Inflammatory macrophage (primary cell): ENCODE results near the gene EYS.
A peak's percentile ranks its signal among the peaks of the same experiment; 100 is the strongest.
"Not testable (repeated sequence)": the region's sequence is repeated elsewhere in the genome, so short reads cannot be mapped to it uniquely, and the experiment has no call there.

Experiments used
- DNase-seq, 2 donors: peaks; one replicate each; pipeline ENCODE4 v3.0.0-alpha.2; 2020 to 2022

The EYS gene

DNA sequence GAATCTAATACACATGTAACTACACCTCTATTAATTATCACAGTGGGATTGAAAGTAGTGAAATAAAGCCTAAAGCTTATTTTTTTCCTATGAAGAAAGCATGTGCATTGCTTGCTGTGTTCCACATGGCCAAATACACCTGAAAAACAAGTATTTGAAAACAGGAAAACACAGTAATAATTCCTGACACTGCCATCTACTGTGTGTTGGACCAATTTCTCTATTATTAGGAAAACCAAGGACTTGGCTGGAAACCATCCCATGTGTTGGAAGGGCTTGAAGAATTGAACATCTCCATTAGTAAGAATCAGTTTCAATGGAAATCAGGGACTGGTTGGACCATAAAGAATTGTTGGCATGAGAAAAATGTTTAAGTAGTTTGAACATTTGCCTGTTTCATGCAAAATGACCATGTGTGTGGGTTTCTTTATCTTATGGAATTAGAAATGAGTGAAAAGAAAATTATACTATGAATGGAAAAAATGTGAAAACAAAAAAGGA lies 1947.4 kb downstream of the EYS start:
- DNase-seq, result no peak

DNA sequence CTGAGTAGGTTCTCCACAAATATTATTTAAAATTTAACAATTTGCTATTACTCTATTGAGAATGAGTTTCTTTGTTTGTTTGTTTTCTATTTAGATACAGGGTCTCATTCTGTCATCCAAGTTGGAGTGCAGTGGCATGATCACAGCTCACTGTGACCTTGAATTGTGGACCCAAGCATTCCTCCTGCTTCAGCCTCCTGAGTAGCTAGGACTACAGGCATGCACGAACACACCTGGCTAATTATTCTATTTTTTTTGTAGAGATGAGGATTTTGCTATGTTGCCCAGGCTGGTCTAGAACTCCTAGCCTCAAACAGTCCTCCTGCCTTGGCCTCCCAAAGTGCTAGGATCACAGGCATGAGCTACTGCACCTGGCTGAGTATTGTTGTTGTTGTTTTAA lies 1949.2 kb downstream of the EYS start:
- DNase-seq, result no peak

DNA sequence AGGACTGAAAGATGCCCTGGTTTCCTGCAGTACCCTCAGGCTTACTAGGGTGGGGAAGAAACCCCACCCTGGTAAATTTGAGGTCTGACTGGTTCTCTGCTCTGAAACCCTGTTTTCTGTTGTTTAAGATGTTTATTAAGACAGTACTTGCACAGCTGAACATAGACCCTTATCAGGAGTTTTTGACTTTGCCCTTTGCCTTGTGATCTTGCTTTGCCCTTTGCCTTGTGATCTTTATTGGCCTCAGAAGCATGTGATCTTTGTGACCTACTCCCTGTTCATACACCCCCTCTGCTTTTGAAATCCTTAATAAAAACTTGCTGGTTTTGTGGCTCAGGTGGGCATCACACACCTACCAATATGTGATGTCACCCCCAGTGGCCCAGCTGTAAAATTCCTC lies 1949.8 kb downstream of the EYS start:
- DNase-seq, result not testable (repeated sequence)

DNA sequence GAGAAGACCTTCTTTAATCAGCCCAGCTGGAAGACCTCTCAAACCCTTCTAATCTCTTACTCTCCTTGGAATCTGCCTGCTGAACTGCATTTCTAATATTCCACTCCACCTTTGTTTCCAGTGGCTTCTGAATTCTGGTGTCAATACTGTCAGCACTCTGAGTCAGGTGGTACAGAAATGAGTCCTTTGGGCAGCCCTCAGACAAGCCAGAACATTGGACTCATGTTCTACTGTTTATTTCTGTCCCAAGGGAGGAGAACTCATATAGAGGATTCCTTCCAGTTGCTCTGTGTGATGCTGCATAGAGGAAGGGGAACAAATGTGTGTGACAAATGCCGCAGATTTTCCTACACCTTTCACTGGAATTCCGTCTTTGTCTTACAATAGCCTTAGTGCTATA lies 1956.6 kb downstream of the EYS start:
- no peak for DNase-seq

DNA sequence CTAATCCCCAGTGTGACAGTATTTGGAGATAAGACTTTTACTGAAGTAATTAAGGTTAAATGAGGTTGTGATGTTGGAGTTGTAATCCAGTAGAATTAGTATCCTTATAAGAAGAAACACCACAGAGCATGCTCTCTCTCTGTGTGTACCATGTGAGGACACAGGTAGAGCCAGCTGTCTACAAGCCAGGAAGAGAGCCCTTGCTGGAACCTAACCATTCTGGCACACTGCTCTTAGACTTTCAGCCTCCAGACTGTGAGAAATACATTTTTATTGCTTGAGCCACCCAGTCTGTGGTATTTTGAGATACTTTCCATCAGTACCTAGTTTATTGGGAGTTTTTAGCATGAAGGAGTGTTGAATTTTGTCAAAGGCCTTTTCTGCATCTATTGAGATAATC lies 1961.2 kb downstream of the EYS start:
- no peak for DNase-seq

DNA sequence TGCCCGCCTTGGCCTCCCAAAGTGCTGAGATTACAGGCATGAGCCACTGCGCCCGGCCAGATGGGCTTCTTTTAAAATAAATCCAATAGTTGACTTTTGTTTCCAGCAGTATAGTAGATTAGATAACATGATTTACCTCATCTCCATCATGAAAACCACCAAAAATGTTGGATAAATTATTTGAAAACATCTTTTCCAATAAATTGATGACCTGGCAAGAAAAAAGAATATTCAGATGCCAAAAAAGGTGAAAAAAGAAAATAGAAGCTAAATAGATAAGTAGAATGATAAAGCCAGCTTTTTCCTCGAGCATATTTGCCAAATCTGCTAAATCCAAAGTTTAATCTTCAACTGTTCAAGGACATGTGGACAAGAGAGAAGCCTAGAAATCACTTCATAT lies 1962.2 kb downstream of the EYS start:
- DNase-seq, result no peak

DNA sequence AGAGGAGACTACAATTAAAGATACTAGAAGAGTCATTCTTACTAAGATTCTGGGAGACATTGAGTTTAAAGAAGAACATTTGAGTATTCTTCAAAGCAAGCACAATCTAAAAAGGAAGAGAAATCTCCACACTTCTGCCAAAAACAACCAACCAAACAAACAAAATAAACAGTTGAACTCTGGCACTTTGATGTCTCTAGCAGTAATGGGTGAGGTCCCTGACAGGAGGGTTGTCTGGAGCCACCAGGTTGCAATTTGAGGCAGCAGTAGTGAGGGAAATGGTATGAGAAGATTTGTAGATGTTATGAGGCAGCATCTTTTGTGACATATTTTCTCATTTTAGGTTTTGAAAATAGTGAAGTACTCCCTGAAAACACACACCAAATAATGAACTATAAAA lies 1963.3 kb downstream of the EYS start:
- no peak for DNase-seq

DNA sequence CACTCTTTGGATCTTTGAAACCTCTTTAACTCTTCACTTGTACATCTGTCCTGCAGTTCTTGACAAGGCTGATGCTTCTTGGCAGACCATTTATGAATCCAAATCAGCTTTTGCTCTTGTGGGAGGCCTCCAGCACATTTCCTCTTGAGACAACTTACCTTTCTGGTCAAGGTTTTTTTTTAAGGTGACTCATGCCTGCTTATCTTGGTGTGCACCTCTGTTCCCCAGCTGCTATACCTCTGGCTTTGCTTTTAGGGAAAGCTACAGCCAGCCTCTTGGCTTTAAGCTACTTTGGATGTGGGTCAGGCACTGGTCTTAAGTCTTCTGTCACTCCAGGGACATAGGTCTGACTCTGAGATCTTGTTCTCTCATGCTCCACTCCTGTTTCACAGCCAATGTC lies 1965.0 kb downstream of the EYS start:
- DNase-seq, result no peak

DNA sequence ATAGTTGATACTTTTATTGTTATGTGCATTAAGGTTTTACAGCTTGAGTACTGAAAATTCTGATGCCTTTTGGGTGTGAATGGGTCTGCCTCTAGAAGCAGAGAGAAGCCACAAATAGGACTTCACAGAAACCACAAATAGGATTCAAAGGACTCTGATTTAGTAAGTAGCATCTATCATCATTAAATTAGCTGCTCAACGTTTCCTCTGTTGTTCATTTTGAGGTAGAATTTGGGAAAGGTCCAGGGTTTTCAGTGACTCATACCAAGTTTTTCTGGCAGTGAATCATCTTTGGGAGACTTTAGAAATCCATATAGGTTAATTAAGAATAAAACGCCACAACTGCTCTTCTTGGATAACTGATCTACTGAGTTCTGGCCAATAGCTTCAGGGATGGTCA lies 1966.3 kb downstream of the EYS start:
- DNase-seq, result no peak

DNA sequence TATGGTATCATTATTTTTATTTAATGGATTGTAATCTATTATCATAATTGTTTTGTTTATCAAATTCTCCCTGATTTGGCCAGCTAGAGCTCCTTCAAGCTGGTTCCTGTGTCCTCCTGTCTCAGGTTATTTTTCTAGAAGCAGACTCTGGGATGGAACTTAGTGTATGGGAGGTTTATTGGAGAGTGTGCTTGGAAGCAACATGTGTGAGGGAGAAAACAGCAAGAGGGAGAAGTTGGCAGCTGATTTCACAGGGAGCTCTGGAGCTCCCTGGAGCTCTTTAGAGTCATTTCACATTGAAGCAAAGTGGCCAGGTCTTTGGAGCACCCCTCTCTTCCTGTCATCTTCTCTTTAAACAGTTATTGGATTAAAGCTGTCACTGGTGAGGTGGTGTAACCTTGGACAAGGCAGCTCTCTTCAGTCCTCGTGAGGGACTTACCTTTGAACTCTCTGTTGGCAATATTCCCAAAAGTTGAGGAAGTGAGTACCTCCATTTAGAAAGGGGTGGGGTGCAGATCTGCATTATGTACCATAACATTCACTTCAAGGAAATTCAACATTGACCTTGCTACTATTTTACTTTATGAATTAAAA lies 1967.8 kb downstream of the EYS start:
- DNase-seq, result no peak

DNA sequence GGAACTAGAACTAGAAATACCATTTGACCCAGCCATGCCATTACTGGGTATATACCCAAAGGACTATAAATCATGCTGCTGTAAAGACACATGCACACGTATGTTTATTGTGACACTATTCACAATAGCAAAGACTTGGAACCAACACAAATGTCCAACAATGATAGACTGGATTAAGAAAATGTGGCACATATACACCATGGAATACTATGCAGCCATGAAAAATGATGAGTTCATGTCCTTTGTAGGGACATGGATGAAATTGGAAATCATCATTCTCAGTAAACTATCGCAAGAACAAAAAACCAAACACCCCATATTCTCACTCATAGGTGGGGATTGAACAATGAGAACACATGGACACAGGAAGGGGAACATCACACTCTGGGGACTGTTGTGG lies 1968.8 kb downstream of the EYS start:
- not testable (repeated sequence) for DNase-seq

DNA sequence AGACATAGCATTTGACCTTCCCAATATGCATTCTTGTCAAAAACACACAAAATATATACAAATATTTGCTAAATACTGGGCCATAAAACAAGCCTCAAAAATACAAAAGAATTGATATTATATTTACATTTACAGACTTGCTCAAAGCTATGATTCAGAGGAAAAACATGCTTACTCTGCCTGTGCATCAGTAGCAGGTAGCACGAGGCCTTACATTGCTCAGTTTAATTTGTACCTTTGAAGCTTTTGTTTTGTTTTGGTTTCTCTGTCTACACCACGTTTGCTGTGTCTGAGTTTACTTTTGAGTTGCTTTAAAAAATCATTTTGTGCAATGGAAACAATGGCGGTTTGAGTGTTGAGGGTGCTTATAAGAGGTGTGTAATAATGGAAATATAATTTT lies 1972.1 kb downstream of the EYS start:
- no peak for DNase-seq

DNA sequence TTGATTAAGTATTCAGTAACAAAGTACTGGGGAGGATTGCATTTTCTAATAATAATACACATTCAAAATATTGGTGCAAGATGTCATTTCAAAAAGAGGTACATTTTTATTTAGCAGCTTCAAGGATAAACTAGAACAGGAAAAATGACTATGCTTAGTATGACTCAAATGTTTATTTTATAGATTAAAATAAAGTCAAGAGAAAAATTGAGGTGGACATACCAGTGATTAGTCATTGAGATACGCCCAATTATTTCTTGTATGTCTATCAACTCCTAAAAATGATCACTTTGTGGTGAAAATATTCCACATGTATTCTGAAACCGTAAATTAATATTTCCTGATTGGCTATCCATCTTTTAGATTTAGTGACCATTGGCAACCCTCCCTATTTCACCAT lies 1974.7 kb downstream of the EYS start:
- no peak for DNase-seq

DNA sequence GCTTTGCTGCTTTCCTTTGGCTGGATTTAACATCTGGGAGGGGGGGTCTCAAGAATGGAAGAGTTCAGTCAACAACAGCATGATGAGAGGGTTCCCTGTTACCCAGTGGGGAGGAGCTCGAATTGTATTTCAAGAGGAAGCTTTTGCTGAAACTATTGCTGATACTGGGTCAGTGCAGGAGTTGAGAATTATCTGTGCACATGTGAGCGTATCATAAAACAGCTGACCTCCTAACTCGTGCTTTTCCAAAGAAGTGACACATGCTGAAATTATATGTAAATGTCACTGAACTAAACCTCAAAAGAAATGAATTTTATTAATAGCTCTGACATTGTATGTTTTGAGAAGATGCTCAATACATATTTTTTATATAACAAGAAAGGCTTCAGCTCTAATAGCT lies 1975.1 kb downstream of the EYS start:
- no peak for DNase-seq

DNA sequence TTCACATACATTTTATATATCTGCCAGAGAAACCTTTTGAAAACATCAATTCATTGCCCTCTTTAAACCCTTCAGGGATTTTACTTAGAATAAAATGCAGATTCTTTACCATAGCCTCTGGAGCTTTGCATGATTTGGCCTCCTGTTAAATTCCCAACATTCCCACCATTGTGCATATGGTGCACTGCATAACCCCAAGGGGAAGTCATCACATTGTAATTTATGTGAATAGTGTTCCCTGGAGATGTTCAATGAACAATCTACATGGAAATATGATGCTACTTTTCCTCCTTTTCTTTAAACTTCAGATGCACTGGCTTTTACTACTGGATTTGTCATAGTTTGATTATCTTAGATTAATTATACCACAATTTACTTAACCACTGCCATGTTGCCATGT lies 1976.7 kb downstream of the EYS start:
- DNase-seq, result no peak

DNA sequence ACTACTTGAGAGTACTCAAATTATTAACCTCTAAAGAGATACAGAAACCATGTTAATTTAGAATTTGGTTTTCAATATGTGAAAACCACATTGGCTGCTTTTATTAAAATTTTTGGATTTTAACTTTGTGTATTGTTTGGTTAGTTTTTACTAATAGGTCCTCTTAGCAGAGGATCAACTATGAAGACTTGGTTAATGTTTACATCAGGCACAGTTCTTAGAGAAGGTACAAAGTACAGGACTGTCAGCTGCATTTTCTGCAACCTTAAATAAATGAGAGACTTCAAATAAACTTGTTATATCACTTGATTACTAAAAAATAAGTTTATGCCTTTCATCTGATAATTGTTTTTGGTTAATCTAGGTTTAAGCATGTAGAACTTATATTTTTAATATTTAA lies 1982.3 kb downstream of the EYS start:
- no peak for DNase-seq

DNA sequence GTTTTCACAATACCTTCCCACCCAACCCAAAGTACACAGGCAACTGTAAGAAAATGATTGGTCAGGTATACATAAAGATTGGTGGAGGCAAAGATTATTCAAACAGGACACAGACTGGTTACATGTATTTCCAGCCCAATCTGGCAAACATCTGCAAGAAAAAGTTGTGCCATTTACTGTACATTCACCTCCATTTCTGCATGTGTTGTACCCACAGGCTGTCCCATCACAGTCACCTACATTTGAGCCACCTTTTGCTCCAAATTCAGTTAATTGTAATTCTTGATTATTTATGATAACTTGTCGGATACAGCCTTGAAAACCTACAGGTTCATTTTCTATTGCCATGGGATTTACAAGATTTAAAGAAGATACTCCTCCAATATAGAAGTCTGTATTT lies 1985.8 kb downstream of the EYS start:
- DNase-seq, result no peak

DNA sequence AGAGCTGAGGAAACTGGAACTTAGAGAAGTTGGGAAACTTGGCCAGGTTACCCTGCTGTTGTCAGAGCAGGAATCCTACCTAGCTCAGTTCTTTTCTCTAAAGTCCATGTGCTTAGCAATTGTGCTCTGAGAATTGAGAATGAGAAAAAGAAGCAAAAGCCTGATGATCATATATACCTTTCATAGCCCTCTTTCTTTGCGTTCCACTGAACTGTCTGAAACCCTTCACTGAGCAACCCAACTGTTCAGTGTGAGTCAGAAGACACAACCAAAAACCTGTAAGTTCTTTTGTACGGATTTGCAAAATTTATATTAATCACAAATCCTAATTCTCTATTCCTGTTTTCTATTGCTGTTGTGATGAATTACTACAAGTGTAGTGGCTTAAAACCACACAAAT lies 1990.9 kb downstream of the EYS start:
- no peak for DNase-seq

DNA sequence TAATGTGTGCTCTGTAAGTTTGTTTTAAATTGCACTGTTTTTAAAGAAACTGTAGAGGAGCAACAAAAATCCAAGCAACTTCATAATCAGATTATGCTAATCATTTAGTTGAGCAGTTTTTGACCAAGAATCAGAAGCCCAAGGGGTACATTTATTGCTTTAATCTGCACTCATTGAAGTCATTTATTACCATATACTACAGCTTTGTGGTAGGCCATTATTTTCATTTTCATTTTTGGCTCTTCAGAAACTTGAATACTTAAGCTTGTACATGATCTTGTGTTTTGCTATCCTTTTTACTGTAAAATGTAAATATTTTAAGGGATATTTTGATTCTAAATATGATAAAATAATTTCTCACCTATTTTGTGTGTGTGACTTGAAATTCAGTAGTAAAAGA lies 1992.9 kb downstream of the EYS start:
- no peak for DNase-seq

DNA sequence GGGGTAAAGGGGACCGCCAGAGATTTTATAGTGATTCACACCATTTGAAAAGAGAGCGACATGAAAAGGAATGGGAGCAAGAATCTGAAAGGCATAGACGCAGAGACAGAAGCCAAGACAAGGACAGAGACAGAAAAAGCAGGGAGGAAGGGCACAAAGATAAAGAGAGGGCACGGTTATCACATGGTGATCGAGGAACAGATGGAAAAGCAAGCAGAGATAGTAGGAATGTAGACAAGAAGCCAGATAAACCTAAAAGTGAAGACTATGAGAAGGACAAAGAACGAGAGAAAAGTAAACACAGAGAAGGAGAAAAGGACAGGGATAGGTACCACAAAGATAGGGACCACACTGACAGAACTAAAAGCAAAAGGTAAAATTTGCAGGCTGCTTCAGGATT lies 1993.7 kb downstream of the EYS start:
- DNase-seq, result no peak

DNA sequence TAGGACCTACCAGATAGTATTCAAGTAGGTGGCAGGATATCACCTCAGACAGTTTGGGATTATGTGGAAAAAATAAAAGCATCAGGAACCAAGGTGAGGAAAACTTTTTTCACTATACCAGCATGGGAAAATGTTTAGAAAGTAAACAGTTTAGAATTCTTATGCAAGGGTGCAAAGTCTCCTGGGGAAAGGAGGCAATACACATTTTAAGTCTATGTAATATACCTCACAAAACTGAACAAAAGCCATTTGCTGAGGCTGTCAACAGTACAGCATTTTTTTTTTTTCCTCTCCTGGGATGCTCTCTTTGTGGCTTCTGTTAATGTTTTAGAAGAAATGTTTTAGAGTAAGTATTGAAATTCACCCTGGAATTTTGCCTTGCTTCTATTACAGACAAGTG lies 1997.9 kb downstream of the EYS start:
- DNase-seq, result no peak

DNA sequence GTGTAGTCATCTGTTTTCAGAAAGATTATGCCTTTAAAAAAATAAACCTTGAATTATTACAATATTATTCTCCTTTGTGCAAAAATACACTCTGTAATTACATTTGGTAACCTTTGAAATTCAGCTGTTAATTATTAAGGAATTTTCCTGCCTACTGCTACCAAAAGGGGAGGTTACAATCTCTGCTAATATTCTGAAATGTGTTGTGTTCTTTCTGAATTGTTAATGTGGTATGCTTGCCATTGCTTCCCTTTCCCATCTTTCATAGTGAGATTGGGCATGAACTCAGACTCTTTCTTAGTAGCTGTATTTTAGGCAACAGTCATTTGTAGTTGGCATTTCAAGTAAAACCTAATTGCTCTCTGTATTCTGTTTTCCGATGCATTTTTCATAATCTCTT lies 1998.4 kb downstream of the EYS start:
- DNase-seq, result no peak

DNA sequence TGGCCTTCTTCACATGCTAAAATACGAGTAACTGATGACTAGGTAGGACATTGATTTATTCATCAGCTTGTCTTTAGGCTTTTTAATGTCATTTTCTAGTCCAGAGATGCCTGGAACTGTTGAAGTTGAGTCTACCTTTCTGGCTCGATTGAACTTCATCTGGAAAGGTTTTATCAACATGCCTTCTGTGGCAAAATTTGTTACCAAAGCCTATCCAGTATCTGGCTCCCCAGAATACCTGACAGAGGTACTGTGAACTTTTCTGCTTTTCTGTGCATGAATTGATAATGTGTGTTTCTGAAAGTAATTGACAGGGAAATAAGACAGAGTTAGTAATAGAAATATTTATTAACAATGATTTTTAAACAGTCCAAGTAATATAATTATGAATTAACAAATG lies 2000.4 kb downstream of the EYS start:
- no peak for DNase-seq

DNA sequence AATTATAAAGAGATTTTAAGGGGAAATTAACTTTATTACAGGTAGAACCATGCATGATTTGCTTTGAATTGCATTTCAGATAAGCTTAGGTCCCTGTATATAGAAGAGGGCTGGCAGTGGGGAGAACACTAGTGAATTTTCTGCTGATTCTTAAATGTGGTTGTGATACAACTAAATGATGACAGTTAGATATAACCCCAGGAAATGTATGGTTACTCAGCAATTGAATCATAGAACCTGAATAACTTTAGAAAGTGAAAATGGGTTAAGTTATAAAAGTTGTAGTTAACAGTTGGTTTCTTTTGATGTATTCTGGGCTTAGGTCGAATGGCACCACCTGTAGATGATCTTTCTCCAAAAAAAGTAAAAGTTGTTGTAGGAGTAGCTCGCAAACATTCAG lies 2001.3 kb downstream of the EYS start:
- DNase-seq, result no peak

DNA sequence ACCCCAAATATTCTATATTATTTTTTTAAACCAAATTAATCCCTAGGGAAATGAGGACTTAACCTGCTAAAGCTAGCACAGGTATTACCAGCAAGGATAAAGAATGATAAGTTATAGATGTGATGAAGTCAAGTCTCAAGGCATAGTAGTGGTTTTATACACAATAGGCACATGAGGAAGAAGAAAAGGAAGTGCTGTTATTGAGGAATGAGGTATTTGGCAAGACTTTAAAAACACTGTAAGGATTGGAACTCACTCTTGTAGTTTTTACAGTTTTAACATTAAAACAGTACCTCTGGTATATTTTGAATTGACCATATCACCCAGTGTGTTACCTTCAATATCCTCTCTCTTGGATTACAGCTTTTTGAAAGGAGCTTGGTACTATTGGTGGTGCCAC lies 2016.8 kb downstream of the EYS start:
- DNase-seq, result peak; percentile 6 to 54

DNA sequence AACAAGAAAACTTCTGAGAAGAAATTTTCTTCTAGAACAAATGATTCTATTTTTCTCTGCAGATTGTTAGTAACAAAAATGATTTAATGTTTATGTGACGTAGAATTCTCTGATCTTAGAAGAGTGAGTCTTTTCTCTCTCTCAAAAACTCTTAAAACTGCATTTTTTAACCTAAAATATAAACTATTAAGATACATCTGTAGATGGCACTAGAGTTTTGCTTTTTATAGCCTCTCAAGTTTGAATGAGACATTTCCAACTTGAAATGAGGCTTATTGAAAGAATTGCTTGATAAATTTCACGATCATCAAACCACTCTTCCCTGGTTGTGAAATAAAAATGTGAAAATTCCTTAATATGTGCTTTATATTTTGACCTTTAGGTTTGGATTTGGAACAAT lies 2017.6 kb downstream of the EYS start:
- DNase-seq, result no peak
